ENCODE results near the gene DUSP7.

DUSP7 gene

GRCh38 chr3:52004163-52004787 lies 52.1 kb downstream of the DUSP7 start:
- no peak overlapping the region for H3K4me2 ChIP-seq (ENCODE audit: low read length)
- no peaks in the 10 kb centered on the region for H3K9me3 ChIP-seq (ENCODE audit: control insufficient read depth, insufficient read depth, low read length)
- no peaks in the 10 kb centered on the region for H3F3A ChIP-seq (ENCODE audit: control insufficient read depth, insufficient read depth)
- peaks cover 10% of the 10 kb centered on the region for H3K4me1 ChIP-seq (ENCODE audit: control insufficient read depth, low read length)
- H3K79me2 ChIP-seq (ENCODE audit: control insufficient read depth, low read length): no peaks in the 10 kb centered on the region
- no peaks in the 10 kb centered on the region for H3K36me3 ChIP-seq (ENCODE audit: control insufficient read depth, low read length)
- H4K20me1 ChIP-seq (ENCODE audit: control insufficient read depth, insufficient read depth, low read depth, low read length): no peaks in the 10 kb centered on the region
- no peaks in the 10 kb centered on the region for H3K9me2 ChIP-seq (replicated peaks; ENCODE audit: control insufficient read depth, low read length)
- H3K27ac ChIP-seq (ENCODE audit: low read depth, low read length): no peak overlapping the region
- peaks cover 13% of the 10 kb centered on the region for H3K27me3 ChIP-seq (ENCODE audit: control insufficient read depth, low read length)
- TF ChIP-seq EZH2phosphoT487 (IDR thresholded peaks at IDR 0.05; ENCODE audit: borderline replicate concordance, low read length): no peak
- TF ChIP-seq, protein P1, sequence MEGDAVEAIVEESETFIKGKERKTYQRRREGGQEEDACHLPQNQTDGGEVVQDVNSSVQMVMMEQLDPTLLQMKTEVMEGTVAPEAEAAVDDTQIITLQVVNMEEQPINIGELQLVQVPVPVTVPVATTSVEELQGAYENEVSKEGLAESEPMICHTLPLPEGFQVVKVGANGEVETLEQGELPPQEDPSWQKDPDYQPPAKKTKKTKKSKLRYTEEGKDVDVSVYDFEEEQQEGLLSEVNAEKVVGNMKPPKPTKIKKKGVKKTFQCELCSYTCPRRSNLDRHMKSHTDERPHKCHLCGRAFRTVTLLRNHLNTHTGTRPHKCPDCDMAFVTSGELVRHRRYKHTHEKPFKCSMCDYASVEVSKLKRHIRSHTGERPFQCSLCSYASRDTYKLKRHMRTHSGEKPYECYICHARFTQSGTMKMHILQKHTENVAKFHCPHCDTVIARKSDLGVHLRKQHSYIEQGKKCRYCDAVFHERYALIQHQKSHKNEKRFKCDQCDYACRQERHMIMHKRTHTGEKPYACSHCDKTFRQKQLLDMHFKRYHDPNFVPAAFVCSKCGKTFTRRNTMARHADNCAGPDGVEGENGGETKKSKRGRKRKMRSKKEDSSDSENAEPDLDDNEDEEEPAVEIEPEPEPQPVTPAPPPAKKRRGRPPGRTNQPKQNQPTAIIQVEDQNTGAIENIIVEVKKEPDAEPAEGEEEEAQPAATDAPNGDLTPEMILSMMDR (IDR thresholded peaks at IDR 0.05; ENCODE audit: low read depth, low read length, poor library complexity, severe bottlenecking): no peak
- no peak overlapping the region for H3K4me3 ChIP-seq (ENCODE audit: low read length)

DNA sequence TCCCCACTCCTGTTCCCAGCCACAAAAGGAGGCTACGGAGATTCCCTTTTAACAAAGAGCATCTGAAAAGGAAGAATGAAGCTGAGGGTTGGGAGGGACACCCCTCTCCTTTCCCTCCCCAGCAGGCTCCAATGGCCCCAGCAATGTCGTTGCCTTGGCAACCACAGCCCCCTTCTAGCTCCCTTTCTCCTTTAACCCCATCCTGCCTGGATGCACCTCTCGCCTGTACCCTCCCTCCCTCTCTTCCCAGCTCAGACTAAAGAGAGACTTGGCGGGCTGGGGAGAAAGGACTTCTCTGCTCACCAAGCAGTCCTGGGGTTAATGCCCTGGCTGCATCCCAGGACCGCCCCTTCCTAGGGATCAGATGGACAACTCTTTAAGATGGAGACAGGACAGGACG lies 53.6 kb downstream of the DUSP7 start:
- no peak overlapping the region for H3K4me3 ChIP-seq (ENCODE audit: low read length)
- no peak overlapping the region for H3K27ac ChIP-seq (ENCODE audit: low read depth, low read length)
- TF ChIP-seq, protein P1 (IDR thresholded peaks at IDR 0.05; ENCODE audit: low read depth, low read length, poor library complexity, severe bottlenecking): no peak
- no peak for TF ChIP-seq EZH2phosphoT487 (IDR thresholded peaks at IDR 0.05; ENCODE audit: borderline replicate concordance, low read length)
- H3K9me2 ChIP-seq (replicated peaks; ENCODE audit: control insufficient read depth, low read length): no peaks in the 10 kb centered on the region
- H3F3A ChIP-seq (ENCODE audit: control insufficient read depth, insufficient read depth): no peaks in the 10 kb centered on the region
- peaks cover 17% of the 10 kb centered on the region for H3K27me3 ChIP-seq (ENCODE audit: control insufficient read depth, low read length)
- H3K79me2 ChIP-seq (ENCODE audit: control insufficient read depth, low read length): no peaks in the 10 kb centered on the region
- no peaks in the 10 kb centered on the region for H4K20me1 ChIP-seq (ENCODE audit: control insufficient read depth, insufficient read depth, low read depth, low read length)
- H3K4me2 ChIP-seq (ENCODE audit: low read length): no peak overlapping the region
- H3K4me1 ChIP-seq (ENCODE audit: control insufficient read depth, low read length): peaks cover 10% of the 10 kb centered on the region
- no peaks in the 10 kb centered on the region for H3K9me3 ChIP-seq (ENCODE audit: control insufficient read depth, insufficient read depth, low read length)
- no peaks in the 10 kb centered on the region for H3K36me3 ChIP-seq (ENCODE audit: control insufficient read depth, low read length)

- Histone ChIP-seq H4K20me1 (ENCODE audit: control insufficient read depth, insufficient read depth, low read depth, low read length) (no peaks in the 10 kb centered on the region), H3K4me2 (ENCODE audit: low read length) (peak overlapping the region; percentile 28; the same call in 1 of the 2 replicates), H3K79me2 (ENCODE audit: control insufficient read depth, low read length) (no peaks in the 10 kb centered on the region), H3F3A (ENCODE audit: control insufficient read depth, insufficient read depth) (no peaks in the 10 kb centered on the region), H3K4me1 (ENCODE audit: control insufficient read depth, low read length) (peaks cover 10% of the 10 kb centered on the region), H3K27me3 (ENCODE audit: control insufficient read depth, low read length) (peaks cover 14% of the 10 kb centered on the region), H3K36me3 (ENCODE audit: control insufficient read depth, low read length) (no peaks in the 10 kb centered on the region), H3K9me3 (ENCODE audit: control insufficient read depth, insufficient read depth, low read length) (no peaks in the 10 kb centered on the region), H3K9me2 (replicated peaks; ENCODE audit: control insufficient read depth, low read length) (no peaks in the 10 kb centered on the region), H3K4me3 (ENCODE audit: low read length) (no peak overlapping the region), H3K27ac (ENCODE audit: low read depth, low read length) (no peak overlapping the region)
- no peak for TF ChIP-seq EZH2phosphoT487 (IDR thresholded peaks at IDR 0.05; ENCODE audit: borderline replicate concordance, low read length)
- TF ChIP-seq, protein P1 (IDR thresholded peaks at IDR 0.05; ENCODE audit: low read depth, low read length, poor library complexity, severe bottlenecking): peak; percentile 99
Measured at GRCh38 chr3:52001443-52001974, 54.9 kb downstream of the DUSP7 start.
